ENCODE measurements around the gene TLE1.

The TLE1 gene

GRCh38 chr9:81589392-81589791 lies 100.0 kb downstream of the TLE1 start:
- H3K4me1 ChIP-seq (ENCODE audit: control insufficient read depth, insufficient read depth, low read length) = peaks cover 27% of the 10 kb centered on the region
- H3K4me3 ChIP-seq (ENCODE audit: low read length) = no peak overlapping the region
- H3K36me3 ChIP-seq (ENCODE audit: control insufficient read depth, insufficient read depth, low read length) = peaks cover 3% of the 10 kb centered on the region
- H3K9ac ChIP-seq (ENCODE audit: low read length) = peak overlapping the region; percentile 66
- H3K9me3 ChIP-seq (ENCODE audit: control insufficient read depth, low read length) = no peaks in the 10 kb centered on the region
- no peaks in the 10 kb centered on the region for H3K27me3 ChIP-seq (ENCODE audit: control insufficient read depth, insufficient read depth, low read length)

- Histone ChIP-seq H3K36me3 (ENCODE audit: control insufficient read depth, insufficient read depth, low read length) (peaks cover 3% of the 10 kb centered on the region), H3K27me3 (ENCODE audit: control insufficient read depth, insufficient read depth, low read length) (no peaks in the 10 kb centered on the region), H3K9me3 (ENCODE audit: control insufficient read depth, low read length) (no peaks in the 10 kb centered on the region), H3K4me1 (ENCODE audit: control insufficient read depth, insufficient read depth, low read length) (peaks cover 27% of the 10 kb centered on the region), H3K4me3 (ENCODE audit: low read length) (peak overlapping the region; percentile 7), H3K9ac (ENCODE audit: low read length) (peak overlapping the region; percentile 66)
Observed at GRCh38 chr9:81588148-81588871, 101.0 kb downstream of the TLE1 start.

GRCh38 chr9:81586786-81587185 lies 102.6 kb downstream of the TLE1 start:
- Histone ChIP-seq H3K4me3 (ENCODE audit: low read length) (no peak overlapping the region), H3K9ac (ENCODE audit: low read length) (no peak overlapping the region), H3K4me1 (ENCODE audit: control insufficient read depth, insufficient read depth, low read length) (peaks cover 17% of the 10 kb centered on the region), H3K36me3 (ENCODE audit: control insufficient read depth, insufficient read depth, low read length) (peaks cover 3% of the 10 kb centered on the region), H3K9me3 (ENCODE audit: control insufficient read depth, low read length) (no peaks in the 10 kb centered on the region), H3K27me3 (ENCODE audit: control insufficient read depth, insufficient read depth, low read length) (no peaks in the 10 kb centered on the region)

- no peaks in the 10 kb centered on the region for H3K27me3 ChIP-seq (ENCODE audit: control insufficient read depth, insufficient read depth, low read length)
- no peaks in the 10 kb centered on the region for H3K36me3 ChIP-seq (ENCODE audit: control insufficient read depth, insufficient read depth, low read length)
- H3K4me1 ChIP-seq (ENCODE audit: control insufficient read depth, insufficient read depth, low read length) = peaks cover 17% of the 10 kb centered on the region
- no peak overlapping the region for H3K4me3 ChIP-seq (ENCODE audit: low read length)
- H3K9me3 ChIP-seq (ENCODE audit: control insufficient read depth, low read length) = no peaks in the 10 kb centered on the region
- H3K9ac ChIP-seq (ENCODE audit: low read length) = no peak overlapping the region
Observed at GRCh38 chr9:81585191-81585763, 104.1 kb downstream of the TLE1 start.

GRCh38 chr9:81584099-81584498 lies 105.2 kb downstream of the TLE1 start:
- Histone ChIP-seq H3K4me3 (ENCODE audit: low read length) (no peak overlapping the region), H3K36me3 (ENCODE audit: control insufficient read depth, insufficient read depth, low read length) (no peaks in the 10 kb centered on the region), H3K9ac (ENCODE audit: low read length) (no peak overlapping the region), H3K9me3 (ENCODE audit: control insufficient read depth, low read length) (no peaks in the 10 kb centered on the region), H3K4me1 (ENCODE audit: control insufficient read depth, insufficient read depth, low read length) (peaks cover 16% of the 10 kb centered on the region), H3K27me3 (ENCODE audit: control insufficient read depth, insufficient read depth, low read length) (no peaks in the 10 kb centered on the region)

GRCh38 chr9:81581986-81582385 lies 107.4 kb downstream of the TLE1 start:
- Histone ChIP-seq H3K36me3 (ENCODE audit: control insufficient read depth, insufficient read depth, low read length) (no peaks in the 10 kb centered on the region), H3K9me3 (ENCODE audit: control insufficient read depth, low read length) (no peaks in the 10 kb centered on the region), H3K4me1 (ENCODE audit: control insufficient read depth, insufficient read depth, low read length) (peaks cover 1% of the 10 kb centered on the region), H3K4me3 (ENCODE audit: low read length) (no peak overlapping the region), H3K9ac (ENCODE audit: low read length) (no peak overlapping the region), H3K27me3 (ENCODE audit: control insufficient read depth, insufficient read depth, low read length) (no peaks in the 10 kb centered on the region)

- no peak overlapping the region for H3K9ac ChIP-seq (ENCODE audit: low read length)
- no peaks in the 10 kb centered on the region for H3K4me1 ChIP-seq (ENCODE audit: control insufficient read depth, insufficient read depth, low read length)
- no peak overlapping the region for H3K4me3 ChIP-seq (ENCODE audit: low read length)
- no peaks in the 10 kb centered on the region for H3K9me3 ChIP-seq (ENCODE audit: control insufficient read depth, low read length)
- H3K36me3 ChIP-seq (ENCODE audit: control insufficient read depth, insufficient read depth, low read length) = no peaks in the 10 kb centered on the region
- no peaks in the 10 kb centered on the region for H3K27me3 ChIP-seq (ENCODE audit: control insufficient read depth, insufficient read depth, low read length)
Observed at GRCh38 chr9:81579381-81579780, 110.0 kb downstream of the TLE1 start.

GRCh38 chr9:81578606-81579005 lies 110.7 kb downstream of the TLE1 start:
- H3K36me3 ChIP-seq (ENCODE audit: control insufficient read depth, insufficient read depth, low read length) = no peaks in the 10 kb centered on the region
- H3K9ac ChIP-seq (ENCODE audit: low read length) = no peak overlapping the region
- H3K9me3 ChIP-seq (ENCODE audit: control insufficient read depth, low read length) = no peaks in the 10 kb centered on the region
- no peak overlapping the region for H3K4me3 ChIP-seq (ENCODE audit: low read length)
- H3K4me1 ChIP-seq (ENCODE audit: control insufficient read depth, insufficient read depth, low read length) = no peaks in the 10 kb centered on the region
- no peaks in the 10 kb centered on the region for H3K27me3 ChIP-seq (ENCODE audit: control insufficient read depth, insufficient read depth, low read length)

- H3K9ac ChIP-seq (ENCODE audit: low read length) = no peak overlapping the region
- H3K27me3 ChIP-seq (ENCODE audit: control insufficient read depth, insufficient read depth, low read length) = no peaks in the 10 kb centered on the region
- no peak overlapping the region for H3K4me3 ChIP-seq (ENCODE audit: low read length)
- H3K4me1 ChIP-seq (ENCODE audit: control insufficient read depth, insufficient read depth, low read length) = no peaks in the 10 kb centered on the region
- no peaks in the 10 kb centered on the region for H3K9me3 ChIP-seq (ENCODE audit: control insufficient read depth, low read length)
- no peaks in the 10 kb centered on the region for H3K36me3 ChIP-seq (ENCODE audit: control insufficient read depth, insufficient read depth, low read length)
Observed at GRCh38 chr9:81575956-81576355, 113.4 kb downstream of the TLE1 start.

GRCh38 chr9:81574405-81574804 lies 114.9 kb downstream of the TLE1 start:
- Histone ChIP-seq H3K4me3 (ENCODE audit: low read length) (no peak overlapping the region), H3K27me3 (ENCODE audit: control insufficient read depth, insufficient read depth, low read length) (no peaks in the 10 kb centered on the region), H3K4me1 (ENCODE audit: control insufficient read depth, insufficient read depth, low read length) (no peaks in the 10 kb centered on the region), H3K36me3 (ENCODE audit: control insufficient read depth, insufficient read depth, low read length) (no peaks in the 10 kb centered on the region), H3K9me3 (ENCODE audit: control insufficient read depth, low read length) (no peaks in the 10 kb centered on the region), H3K9ac (ENCODE audit: low read length) (no peak overlapping the region)

- H3K9ac ChIP-seq (ENCODE audit: low read length) = no peak overlapping the region
- no peaks in the 10 kb centered on the region for H3K27me3 ChIP-seq (ENCODE audit: control insufficient read depth, insufficient read depth, low read length)
- no peaks in the 10 kb centered on the region for H3K9me3 ChIP-seq (ENCODE audit: control insufficient read depth, low read length)
- no peak overlapping the region for H3K4me3 ChIP-seq (ENCODE audit: low read length)
- no peaks in the 10 kb centered on the region for H3K36me3 ChIP-seq (ENCODE audit: control insufficient read depth, insufficient read depth, low read length)
- H3K4me1 ChIP-seq (ENCODE audit: control insufficient read depth, insufficient read depth, low read length) = no peaks in the 10 kb centered on the region
Observed at GRCh38 chr9:81573415-81574321, 115.7 kb downstream of the TLE1 start.

GRCh38 chr9:81570083-81570482 lies 119.3 kb downstream of the TLE1 start:
- Histone ChIP-seq H3K36me3 (ENCODE audit: control insufficient read depth, insufficient read depth, low read length) (no peaks in the 10 kb centered on the region), H3K9ac (ENCODE audit: low read length) (no peak overlapping the region), H3K4me3 (ENCODE audit: low read length) (no peak overlapping the region), H3K4me1 (ENCODE audit: control insufficient read depth, insufficient read depth, low read length) (no peaks in the 10 kb centered on the region), H3K27me3 (ENCODE audit: control insufficient read depth, insufficient read depth, low read length) (no peaks in the 10 kb centered on the region), H3K9me3 (ENCODE audit: control insufficient read depth, low read length) (no peaks in the 10 kb centered on the region)
